Measurements from ENCODE around the gene KCNJ6.
A peak's percentile ranks its signal among the peaks of the same experiment; 100 is the strongest.

KCNJ6 gene

DNA sequence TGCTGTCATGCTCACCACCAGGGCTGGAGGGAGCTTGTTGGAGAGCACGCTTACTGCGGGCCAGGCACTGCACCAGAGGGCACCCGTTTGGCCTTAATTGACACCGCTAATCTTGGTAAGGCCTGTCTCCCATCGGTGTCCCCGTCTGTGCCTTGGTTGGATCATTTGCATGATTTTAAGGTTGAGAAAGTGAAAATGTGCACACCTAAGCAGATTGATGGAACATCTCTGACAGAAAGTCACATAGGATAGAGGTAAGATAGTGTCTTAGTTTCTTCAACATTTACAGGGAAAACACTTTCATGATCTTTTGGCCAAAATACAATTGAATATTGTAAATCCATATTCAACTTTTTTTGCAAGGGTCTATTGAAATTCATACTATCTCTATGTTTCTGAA, 255.5 kb downstream of the KCNJ6 start:
- TF ChIP-seq, protein P1, sequence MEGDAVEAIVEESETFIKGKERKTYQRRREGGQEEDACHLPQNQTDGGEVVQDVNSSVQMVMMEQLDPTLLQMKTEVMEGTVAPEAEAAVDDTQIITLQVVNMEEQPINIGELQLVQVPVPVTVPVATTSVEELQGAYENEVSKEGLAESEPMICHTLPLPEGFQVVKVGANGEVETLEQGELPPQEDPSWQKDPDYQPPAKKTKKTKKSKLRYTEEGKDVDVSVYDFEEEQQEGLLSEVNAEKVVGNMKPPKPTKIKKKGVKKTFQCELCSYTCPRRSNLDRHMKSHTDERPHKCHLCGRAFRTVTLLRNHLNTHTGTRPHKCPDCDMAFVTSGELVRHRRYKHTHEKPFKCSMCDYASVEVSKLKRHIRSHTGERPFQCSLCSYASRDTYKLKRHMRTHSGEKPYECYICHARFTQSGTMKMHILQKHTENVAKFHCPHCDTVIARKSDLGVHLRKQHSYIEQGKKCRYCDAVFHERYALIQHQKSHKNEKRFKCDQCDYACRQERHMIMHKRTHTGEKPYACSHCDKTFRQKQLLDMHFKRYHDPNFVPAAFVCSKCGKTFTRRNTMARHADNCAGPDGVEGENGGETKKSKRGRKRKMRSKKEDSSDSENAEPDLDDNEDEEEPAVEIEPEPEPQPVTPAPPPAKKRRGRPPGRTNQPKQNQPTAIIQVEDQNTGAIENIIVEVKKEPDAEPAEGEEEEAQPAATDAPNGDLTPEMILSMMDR (IDR thresholded peaks at IDR 0.05; ENCODE audit: control insufficient read depth, insufficient read depth, low read depth, low read length, missing control alignments), result no peak
- no peak for DNase-seq (ENCODE audit: low read depth)
- no peak overlapping the region for H3K4me3 ChIP-seq (ENCODE audit: control insufficient read depth, low read depth, low read length)

DNA sequence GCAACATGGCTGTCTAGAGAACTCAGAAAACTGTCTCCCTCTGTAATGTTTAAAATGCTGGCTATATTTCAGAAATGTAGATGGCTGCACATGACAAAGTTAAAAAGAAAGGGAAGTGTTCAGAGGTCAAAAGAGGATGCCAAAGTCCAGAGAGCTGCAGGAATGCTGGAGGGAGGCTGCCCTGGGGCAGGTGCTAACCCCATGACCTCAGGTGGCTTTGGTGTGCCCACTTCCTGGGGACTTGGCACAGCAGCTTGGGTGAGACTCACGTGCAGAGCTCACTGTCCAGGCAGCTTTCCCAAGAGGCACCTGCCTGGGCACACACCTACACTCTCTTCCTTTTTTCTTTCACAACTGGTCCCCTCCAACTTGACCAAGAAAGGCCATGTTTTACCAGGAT, 256.4 kb downstream of the KCNJ6 start:
- no peak overlapping the region for H3K4me3 ChIP-seq (ENCODE audit: control insufficient read depth, low read depth, low read length)
- TF ChIP-seq, protein P1 (IDR thresholded peaks at IDR 0.05; ENCODE audit: control insufficient read depth, insufficient read depth, low read depth, low read length, missing control alignments), result no peak
- DNase-seq (ENCODE audit: low read depth), result no peak

DNA sequence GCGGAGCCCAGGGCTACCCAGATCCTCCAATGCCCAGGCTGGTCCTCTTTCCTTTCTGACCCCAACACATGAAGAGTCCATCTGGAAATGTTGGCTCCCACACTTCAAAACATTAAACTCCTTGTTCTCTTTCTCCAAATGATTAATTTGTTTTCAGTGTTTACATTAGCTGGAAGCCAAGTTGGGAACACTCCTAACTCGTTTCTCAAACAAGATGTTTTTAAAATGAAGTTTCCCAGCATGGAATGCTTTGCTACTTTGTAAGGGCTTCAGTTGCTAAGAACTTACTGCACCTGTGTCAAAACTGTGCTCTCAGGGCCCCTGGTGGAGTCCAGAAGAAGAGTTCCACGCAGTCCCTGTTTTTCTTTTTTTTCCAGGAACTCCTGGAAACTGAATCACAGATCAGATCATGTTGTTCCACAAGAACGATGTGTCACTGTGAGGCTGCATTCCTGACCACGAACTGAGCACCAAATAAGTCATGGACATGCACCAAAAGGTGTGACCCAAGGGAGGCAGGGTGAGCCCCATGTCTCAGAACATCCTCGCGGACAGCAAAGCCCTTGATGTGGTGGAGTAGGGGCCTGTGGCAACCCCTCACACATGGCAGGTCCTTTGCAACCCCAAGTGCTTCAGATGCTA, 257.3 kb downstream of the KCNJ6 start:
- peak; percentile 58 for DNase-seq (ENCODE audit: low read depth)
- H3K4me3 ChIP-seq (ENCODE audit: control insufficient read depth, low read depth, low read length), result no peak overlapping the region
- TF ChIP-seq, protein P1 (IDR thresholded peaks at IDR 0.05; ENCODE audit: control insufficient read depth, insufficient read depth, low read depth, low read length, missing control alignments), result peak; percentile 51

DNA sequence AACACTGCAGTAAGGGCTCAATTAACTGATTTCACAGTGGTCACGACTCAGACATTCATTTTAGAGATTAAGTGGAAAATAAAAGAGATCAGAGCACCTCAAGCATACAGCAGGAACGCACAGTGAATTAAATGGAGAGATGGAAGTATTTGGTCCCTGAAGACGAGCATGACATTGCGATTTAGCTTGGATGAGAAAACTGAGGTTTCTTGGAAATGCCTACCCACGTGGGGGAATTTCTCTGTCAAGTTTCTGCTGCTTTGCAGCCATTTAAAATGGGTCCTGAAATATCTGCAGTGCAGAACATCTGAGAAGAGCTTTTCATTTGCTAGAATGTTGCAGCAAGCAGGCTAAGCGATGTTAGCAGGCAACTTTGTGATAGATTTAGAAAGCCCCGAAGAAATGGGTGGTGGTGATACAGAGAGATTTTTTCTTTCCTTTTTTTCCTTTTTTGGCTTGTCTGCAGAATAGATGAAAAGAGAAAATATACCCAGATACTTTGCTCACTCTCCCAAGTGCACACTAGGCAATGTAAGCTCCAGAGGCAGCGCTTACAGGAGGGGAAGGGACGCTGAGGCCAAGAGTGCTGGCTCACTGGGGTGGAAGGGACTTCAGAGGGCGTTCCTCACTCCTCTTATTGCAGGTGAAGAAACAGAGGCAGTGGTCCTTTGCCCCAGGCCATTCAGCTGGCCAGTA, 258.0 kb downstream of the KCNJ6 start:
- TF ChIP-seq, protein P1 (IDR thresholded peaks at IDR 0.05; ENCODE audit: control insufficient read depth, insufficient read depth, low read depth, low read length, missing control alignments), result no peak
- no peak for DNase-seq (ENCODE audit: low read depth)
- no peak overlapping the region for H3K4me3 ChIP-seq (ENCODE audit: control insufficient read depth, low read depth, low read length)

DNA sequence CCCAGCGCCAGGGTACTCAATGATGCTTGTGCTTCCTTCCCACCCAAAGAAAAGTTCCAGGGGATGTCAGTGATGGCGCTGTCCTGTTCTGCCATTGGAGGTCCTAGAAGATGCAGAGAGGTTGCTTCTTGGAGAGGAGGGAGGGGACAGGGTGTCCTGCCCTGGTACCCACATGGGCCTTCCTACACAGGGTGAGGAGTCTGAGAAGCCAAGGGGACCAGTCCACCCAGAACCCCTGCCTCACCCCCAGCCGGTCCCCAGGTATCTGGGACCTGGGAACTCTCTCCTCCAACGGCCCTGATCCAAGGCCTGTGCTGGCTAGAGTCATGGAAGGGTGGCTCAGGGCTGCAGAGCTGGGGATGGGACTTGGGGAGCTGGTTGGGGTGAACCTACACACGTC, 259.4 kb downstream of the KCNJ6 start:
- TF ChIP-seq, protein P1 (IDR thresholded peaks at IDR 0.05; ENCODE audit: control insufficient read depth, insufficient read depth, low read depth, low read length, missing control alignments), result no peak
- no peak for DNase-seq (ENCODE audit: low read depth)
- no peak overlapping the region for H3K4me3 ChIP-seq (ENCODE audit: control insufficient read depth, low read depth, low read length)

DNA sequence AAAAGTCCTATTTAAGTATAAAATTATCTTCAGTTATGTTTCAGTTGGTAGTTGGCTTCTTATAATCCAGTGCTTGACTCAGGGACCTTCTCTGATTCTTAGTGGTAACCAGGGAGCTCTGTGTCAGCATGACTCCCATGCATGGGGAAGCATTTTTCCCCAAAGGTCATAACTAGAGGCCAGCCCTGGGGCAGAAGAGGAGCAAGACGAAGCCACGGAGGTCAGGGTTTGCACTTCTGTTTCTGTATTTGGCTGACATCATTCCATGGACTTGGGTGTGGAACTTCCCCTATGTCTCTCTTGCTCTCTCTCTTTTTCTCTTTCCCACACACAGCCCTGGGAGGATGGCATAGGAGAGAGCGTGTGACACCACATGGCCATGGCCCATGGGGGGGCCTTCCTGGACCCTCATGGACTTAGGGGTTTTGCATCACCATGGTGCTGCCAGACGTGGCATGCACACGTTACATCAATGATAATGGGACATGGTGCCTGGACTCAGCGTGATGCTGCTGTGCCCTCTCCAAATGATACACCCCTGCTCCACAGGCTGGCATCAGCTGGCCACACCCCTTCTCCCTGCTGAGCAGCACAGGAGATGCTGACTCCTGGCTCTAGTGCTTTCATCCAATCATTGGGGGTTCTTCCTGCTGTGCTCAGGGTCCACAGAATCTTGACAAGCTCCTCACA, 260.5 kb downstream of the KCNJ6 start:
- H3K4me3 ChIP-seq (ENCODE audit: control insufficient read depth, low read depth, low read length), result no peak overlapping the region
- TF ChIP-seq, protein P1 (IDR thresholded peaks at IDR 0.05; ENCODE audit: control insufficient read depth, insufficient read depth, low read depth, low read length, missing control alignments), result no peak
- DNase-seq (ENCODE audit: low read depth), result no peak

Data from AG09309 (cell line).